IMR-90 (cell line): ENCODE measurements around the gene FAR2. TPM values are rescaled to one million over a fixed set of nuclear protein-coding genes. Genes with fewer than 3 reads are reported as not detected.

Source experiments
- ATAC-seq: fragments of 200-7000 bp; cut with Tn5 transposase; 2 replicates; pipeline ENCODE4 v1.9.1; 2020; ENCODE audit warnings: low read depth, mild to moderate bottlenecking, moderate library complexity
- BruUV-seq: library from RNA; stranded (reverse); fragments of 400-500 nt; replicated peaks from 2 replicates; lab custom pipeline; 2021; lab: Mats Ljungman, UMichigan
- CTCF ChIA-PET: fragments of 300-600 bp; formaldehyde crosslinking; extraction: SDS; loops from one replicate; lab custom pipeline; 2021; ENCODE audit warnings: antibody characterized with exemption; lab: Yijun Ruan, JAX
- POLR2A ChIA-PET: fragments of 300-600 bp; sonication (Branson Sonifier 250); formaldehyde crosslinking; loops from one replicate; lab custom pipeline; 2022; ENCODE audit warnings: antibody characterized with exemption; ENCODE audit not compliant: unreplicated experiment; lab: Charles Lee
- DNase-seq: peaks from one replicate; pipeline ENCODE4 v3.0.0; 2013
- H2AFZ ChIP-seq: replicated peaks from 2 replicates; pipeline ENCODE3; 2013; ENCODE audit warnings: low read length, mild to moderate bottlenecking; ENCODE audit not compliant: poor library complexity
- H2AK5ac ChIP-seq: 2 replicates; pipeline ENCODE4 v1.6.1; 2013; ENCODE audit warnings: low read depth, low read length, inconsistent platforms
- H2AK9ac ChIP-seq: replicated peaks from 2 replicates; pipeline ENCODE3; 2013; ENCODE audit warnings: mild to moderate bottlenecking, low read depth, low read length, moderate library complexity; ENCODE audit not compliant: poor library complexity
- H2BK120ac ChIP-seq: 2 replicates; pipeline ENCODE4 v1.6.1; 2013; ENCODE audit warnings: low read depth, low read length, inconsistent platforms
- H2BK15ac ChIP-seq: 3 replicates; pipeline ENCODE4 v1.6.1; 2013; ENCODE audit warnings: low read depth, low read length, inconsistent platforms
- H2BK20ac ChIP-seq: 2 replicates; pipeline ENCODE4 v1.6.1; 2013; ENCODE audit warnings: low read depth, mild to moderate bottlenecking, inconsistent platforms, low read length, moderate library complexity
- H2BK5ac ChIP-seq: 2 replicates; pipeline ENCODE4 v1.6.1; 2013; ENCODE audit warnings: mild to moderate bottlenecking, low read depth, low read length, inconsistent platforms; ENCODE audit not compliant: poor library complexity, severe bottlenecking
- H3K14ac ChIP-seq: replicated peaks from 2 replicates; pipeline ENCODE4 v1.6.1; 2013; ENCODE audit warnings: low read depth, low read length, inconsistent platforms
- H3K18ac ChIP-seq: 2 replicates; pipeline ENCODE4 v1.6.1; 2013; ENCODE audit warnings: low read depth, low read length, control low read depth
- H3K23ac ChIP-seq: 2 replicates; pipeline ENCODE4 v1.6.1; 2013; ENCODE audit warnings: low read depth, low read length, inconsistent platforms
- H3K27ac ChIP-seq: 2 replicates; pipeline ENCODE4 v1.5.1; 2013; ENCODE audit warnings: mild to moderate bottlenecking, control low read depth, low read length; ENCODE audit not compliant: insufficient read depth
- H3K27me3 ChIP-seq: 2 replicates; pipeline ENCODE4 v1.6.1; 2013; ENCODE audit warnings: low read length; ENCODE audit not compliant: control insufficient read depth, insufficient read depth
- H3K36me3 ChIP-seq: 2 replicates; pipeline ENCODE4 v1.6.1; 2013; ENCODE audit warnings: low read length, mixed read lengths; ENCODE audit not compliant: control insufficient read depth, insufficient read depth
- H3K4ac ChIP-seq: 2 replicates; pipeline ENCODE4 v1.6.1; 2013; ENCODE audit warnings: low read depth, low read length, inconsistent platforms
- H3K4me1 ChIP-seq: 2 replicates; pipeline ENCODE4 v1.6.1; 2013; ENCODE audit warnings: low read length, mixed read lengths; ENCODE audit not compliant: control insufficient read depth, insufficient read depth
- H3K4me2 ChIP-seq: 2 replicates; pipeline ENCODE4 v1.6.1; 2013; ENCODE audit warnings: low read depth, mild to moderate bottlenecking, control low read depth, low read length, moderate library complexity
- H3K4me3 ChIP-seq: 2 replicates; pipeline ENCODE4 v1.5.1; 2013; ENCODE audit warnings: low read depth, mild to moderate bottlenecking, control low read depth, low read length, moderate library complexity; ENCODE audit not compliant: insufficient read depth
- H3K56ac ChIP-seq: 2 replicates; pipeline ENCODE4 v1.6.1; 2013; ENCODE audit warnings: low read length, inconsistent platforms; ENCODE audit not compliant: insufficient read depth; ENCODE audit errors: extremely low read depth
- H3K79me1 ChIP-seq, 2 experiments: 2 replicates each; pipeline ENCODE4 v1.6.1; 2013; ENCODE audit warnings: low read length in 2 of 2, inconsistent platforms in 1 of 2, low read depth in 1 of 2
- H3K9ac ChIP-seq: 2 replicates; pipeline ENCODE4 v1.6.1; 2013; ENCODE audit warnings: low read depth, low read length, control low read depth
- H3K9me1 ChIP-seq: 2 replicates; pipeline ENCODE4 v1.6.1; 2013; ENCODE audit warnings: low read length, inconsistent platforms; ENCODE audit not compliant: insufficient read depth
- H3K9me3 ChIP-seq: 2 replicates; pipeline ENCODE4 v1.6.1; 2013; ENCODE audit warnings: low read length; ENCODE audit not compliant: control insufficient read depth, insufficient read depth
- H4K20me1 ChIP-seq: 2 replicates; pipeline ENCODE4 v1.6.1; 2013; ENCODE audit warnings: low read length, inconsistent platforms; ENCODE audit not compliant: insufficient read depth
- H4K5ac ChIP-seq: 2 replicates; pipeline ENCODE4 v1.6.1; 2013; ENCODE audit warnings: mild to moderate bottlenecking, low read depth, low read length, control low read depth
- H4K8ac ChIP-seq, 2 experiments: 2 replicates each; pipeline ENCODE4 v1.6.1; 2013; ENCODE audit warnings: low read depth in 2 of 2, low read length in 2 of 2, control low read depth in 1 of 2, inconsistent platforms in 1 of 2
- H4K91ac ChIP-seq: 2 replicates; pipeline ENCODE4 v1.6.1; 2013; ENCODE audit warnings: low read depth, low read length, inconsistent platforms; ENCODE audit not compliant: insufficient read depth
- BHLHE40 ChIP-seq: fragments of 150-350 bp; IDR thresholded peaks from 2 replicates; pipeline ENCODE4 v1.6.1; 2016; ENCODE audit warnings: mild to moderate bottlenecking, low read depth, low read length
- MXI1 ChIP-seq: IDR thresholded peaks from 2 replicates; pipeline ENCODE4 v1.6.1; 2012; ENCODE audit warnings: low read depth, mild to moderate bottlenecking, low read length, moderate library complexity, borderline replicate concordance
- RAD21 ChIP-seq: IDR thresholded peaks from 2 replicates; pipeline ENCODE4 v1.6.1; 2012; ENCODE audit warnings: low read length, improper control_type of control experiment
- WGBS, 2 experiments: methylation state at CpG; one replicate each; pipeline versions ENCODE4 v1.1.5 to v1.1.7; 2013; ENCODE audit warnings: missing lambda C conversion rate in 2 of 2; ENCODE audit not compliant: insufficient read length in 1 of 2; ENCODE audit errors: extremely low coverage in 2 of 2; 5-methylcytosine and 5-hydroxymethylcytosine counted together
- dilution Hi-C: fragments of 300-500 bp; cut with HindIII; formaldehyde crosslinking; loops from one replicate; pipeline ENCODE4 v1.14.3; 2018; ENCODE audit warnings: low sequenced_read_pairs; ENCODE audit not compliant: unreplicated experiment
- in situ Hi-C: fragments of 300-500 bp; cut with MboI; formaldehyde crosslinking; loops from 3 replicates; pipeline ENCODE4 v1.14.3; 2019; ENCODE audit warnings: low sequenced_read_pairs, inconsistent platforms, mixed read lengths
- intact Hi-C: fragments of 100-400 bp; cut with micrococcal nuclease; formaldehyde crosslinking; loops from 2 replicates; pipeline ENCODE4 v1.10.0; 2022
- polyA plus RNA-seq, 3 experiments: library from polyadenylated mRNA; depleted of rRNA; stranded (reverse); fragments of >200 nt; gene quantifications; 2 replicates each; pipeline ENCODE4 v1.2.3, GENCODE V29; 2012; ENCODE audit warnings: low replicate concordance in 1 of 3
- total RNA-seq: library from RNA; depleted of rRNA; stranded (reverse); fragments of >200 nt; gene quantifications from 2 replicates; pipeline ENCODE4 v1.2.3, GENCODE V29; 2012
- TF ChIP-seq, protein P1 (sequence below): fragments of 150-350 bp; IDR thresholded peaks from 2 replicates; pipeline ENCODE4 v1.6.1; 2016; ENCODE audit warnings: low read depth, mild to moderate bottlenecking, low read length, moderate library complexity, borderline replicate concordance
- TF ChIP-seq, protein P2 (sequence below): conservative IDR thresholded peaks from 2 replicates; pipeline ENCODE4 v1.5.1; 2012; ENCODE audit warnings: mild to moderate bottlenecking, low read depth, low read length, improper control_type of control experiment

Gene FAR2
- total and polyA plus RNA-seq, 2 of the 4 experiments (the other 2 are of a cell fraction) = 1.1 to 2.0 TPM

GRCh38 chr12:29232086-29232485, 83.0 kb downstream of the FAR2 start:
- TF ChIP-seq RAD21 (no peak), MXI1 (no peak), BHLHE40 (no peak)
- TF ChIP-seq, protein P1, sequence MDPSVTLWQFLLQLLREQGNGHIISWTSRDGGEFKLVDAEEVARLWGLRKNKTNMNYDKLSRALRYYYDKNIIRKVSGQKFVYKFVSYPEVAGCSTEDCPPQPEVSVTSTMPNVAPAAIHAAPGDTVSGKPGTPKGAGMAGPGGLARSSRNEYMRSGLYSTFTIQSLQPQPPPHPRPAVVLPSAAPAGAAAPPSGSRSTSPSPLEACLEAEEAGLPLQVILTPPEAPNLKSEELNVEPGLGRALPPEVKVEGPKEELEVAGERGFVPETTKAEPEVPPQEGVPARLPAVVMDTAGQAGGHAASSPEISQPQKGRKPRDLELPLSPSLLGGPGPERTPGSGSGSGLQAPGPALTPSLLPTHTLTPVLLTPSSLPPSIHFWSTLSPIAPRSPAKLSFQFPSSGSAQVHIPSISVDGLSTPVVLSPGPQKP = no peak
- TF ChIP-seq, protein P2, sequence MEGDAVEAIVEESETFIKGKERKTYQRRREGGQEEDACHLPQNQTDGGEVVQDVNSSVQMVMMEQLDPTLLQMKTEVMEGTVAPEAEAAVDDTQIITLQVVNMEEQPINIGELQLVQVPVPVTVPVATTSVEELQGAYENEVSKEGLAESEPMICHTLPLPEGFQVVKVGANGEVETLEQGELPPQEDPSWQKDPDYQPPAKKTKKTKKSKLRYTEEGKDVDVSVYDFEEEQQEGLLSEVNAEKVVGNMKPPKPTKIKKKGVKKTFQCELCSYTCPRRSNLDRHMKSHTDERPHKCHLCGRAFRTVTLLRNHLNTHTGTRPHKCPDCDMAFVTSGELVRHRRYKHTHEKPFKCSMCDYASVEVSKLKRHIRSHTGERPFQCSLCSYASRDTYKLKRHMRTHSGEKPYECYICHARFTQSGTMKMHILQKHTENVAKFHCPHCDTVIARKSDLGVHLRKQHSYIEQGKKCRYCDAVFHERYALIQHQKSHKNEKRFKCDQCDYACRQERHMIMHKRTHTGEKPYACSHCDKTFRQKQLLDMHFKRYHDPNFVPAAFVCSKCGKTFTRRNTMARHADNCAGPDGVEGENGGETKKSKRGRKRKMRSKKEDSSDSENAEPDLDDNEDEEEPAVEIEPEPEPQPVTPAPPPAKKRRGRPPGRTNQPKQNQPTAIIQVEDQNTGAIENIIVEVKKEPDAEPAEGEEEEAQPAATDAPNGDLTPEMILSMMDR = no peak
- no peaks in the 10 kb centered on the region for H3K9me1 ChIP-seq
- no peak overlapping the region for H3K56ac ChIP-seq
- H3K4me1 ChIP-seq = no peaks in the 10 kb centered on the region; the same call in 1 of the 2 replicates
- intact Hi-C loops (no loop called here), dilution Hi-C loops (no loop called here), in situ Hi-C loops (no loop called here)
- no peak overlapping the region for H4K5ac ChIP-seq
- no peak overlapping the region for H2BK120ac ChIP-seq
- no peaks in the 10 kb centered on the region for H4K20me1 ChIP-seq
- H3K9me3 ChIP-seq = no peaks in the 10 kb centered on the region
- H4K8ac ChIP-seq = no peak overlapping the region
- no peak overlapping the region for H3K4me2 ChIP-seq
- H2BK15ac ChIP-seq = no peak overlapping the region
- H3K4ac ChIP-seq = no peak overlapping the region
- no peak overlapping the region for H2BK20ac ChIP-seq
- no peak overlapping the region for H3K4me3 ChIP-seq
- no peak overlapping the region for H2BK5ac ChIP-seq
- no peaks in the 10 kb centered on the region for H3K27me3 ChIP-seq
- H3K79me1 ChIP-seq = no peaks in the 10 kb centered on the region
- H3K36me3 ChIP-seq = no peaks in the 10 kb centered on the region
- no TSS peak for BruUV-seq
- WGBS, 2 experiments = 55% methylated on average over 3 of the region's 3 CpGs; no CpG with 5 or more reads in 1 of the 2 experiments
- CTCF ChIA-PET = interaction anchor here (0.6 kb wide), 1 partner anchor 82 kb away, joined by 10 read pairs; no protein-coding TSS in a partner anchor
- H2AK5ac ChIP-seq = no peak overlapping the region
- no peak overlapping the region for H3K27ac ChIP-seq
- H4K91ac ChIP-seq = no peak overlapping the region
- H3K9ac ChIP-seq = no peak overlapping the region
- H2AFZ ChIP-seq = no peak overlapping the region
- DNase-seq = no peak
- no peak overlapping the region for H3K18ac ChIP-seq
- POLR2A ChIA-PET = no interaction called here
- ATAC-seq = no peak
- H3K23ac ChIP-seq = no peak overlapping the region
- H3K14ac ChIP-seq = no peak overlapping the region
- H2AK9ac ChIP-seq = no peak overlapping the region
